Neural cell (in vitro differentiated cells): ENCODE results near the gene DBH. TPM values are rescaled to one million over a fixed set of nuclear protein-coding genes. Genes with fewer than 3 reads are reported as not detected.

Experiments
- H2AFZ ChIP-seq: fragments of 200-600, 300-800 bp; sonication (generic), shearing (Covaris generic); 2 replicates; pipeline ENCODE4 v1.6.0; 2014; ENCODE audit warnings: low read depth, mild to moderate bottlenecking, antibody characterized with exemption, low read length, moderate library complexity
- H3F3A ChIP-seq: fragments of 200-600 bp; shearing (Covaris generic); 2 replicates; pipeline ENCODE4 v1.6.1; 2016; ENCODE audit warnings: mild to moderate bottlenecking, moderate library complexity, mixed read lengths, antibody characterized with exemption, low read length; ENCODE audit not compliant: insufficient read depth, poor library complexity, severe bottlenecking
- H3K27ac ChIP-seq: fragments of 200-600, 300-800 bp; sonication (generic), shearing (Covaris generic); 2 replicates; pipeline ENCODE4 v1.5.1; 2014; ENCODE audit warnings: mild to moderate bottlenecking, low read length, moderate library complexity
- H3K27me3 ChIP-seq: fragments of 300-800, 200-600 bp; sonication (generic), shearing (Covaris generic); 2 replicates; pipeline ENCODE4 v1.6.0; 2014; ENCODE audit warnings: mild to moderate bottlenecking, low read depth, low read length, moderate library complexity; ENCODE audit not compliant: insufficient read depth
- H3K36me3 ChIP-seq: fragments of 300-800, 200-600 bp; sonication (generic), shearing (Covaris generic); 2 replicates; pipeline ENCODE4 v1.5.1; 2014; ENCODE audit warnings: mild to moderate bottlenecking, antibody characterized with exemption, low read length, moderate library complexity; ENCODE audit not compliant: insufficient read depth
- H3K4me2 ChIP-seq: fragments of 300-800, 200-600 bp; sonication (generic), shearing (Covaris generic); 2 replicates; pipeline ENCODE4 v1.6.0; 2014; ENCODE audit warnings: mild to moderate bottlenecking, low read length
- H3K4me3 ChIP-seq: fragments of 300-800, 200-600 bp; sonication (generic), shearing (Covaris generic); 2 replicates; pipeline ENCODE4 v1.5.1; 2014; ENCODE audit warnings: mild to moderate bottlenecking, low read length, moderate library complexity
- H3K79me2 ChIP-seq: fragments of 200-600 bp; shearing (Covaris generic); replicated peaks from 2 replicates; pipeline ENCODE4 v1.6.0; 2014; ENCODE audit warnings: mild to moderate bottlenecking, low read length, moderate library complexity; ENCODE audit not compliant: insufficient read depth
- H3K9ac ChIP-seq: fragments of 300-800, 200-600 bp; sonication (generic), shearing (Covaris generic); 2 replicates; pipeline ENCODE4 v1.6.1; 2016; ENCODE audit warnings: mild to moderate bottlenecking, low read length, mixed read lengths
- H3K9me2 ChIP-seq: fragments of 200-600 bp; shearing (Covaris generic); 2 replicates; pipeline ENCODE4 v1.6.1; 2016; ENCODE audit warnings: mild to moderate bottlenecking, low read length, mixed read lengths; ENCODE audit not compliant: insufficient read depth
- H3K9me3 ChIP-seq: fragments of 200-600, 300-800 bp; sonication (generic), shearing (Covaris generic); 2 replicates; pipeline ENCODE4 v1.6.1; 2016; ENCODE audit warnings: mild to moderate bottlenecking, mixed run types, low read length, moderate library complexity, mixed read lengths
- H4K20me1 ChIP-seq: fragments of 200-600 bp; shearing (Covaris generic); 2 replicates; pipeline ENCODE4 v1.6.1; 2016; ENCODE audit warnings: mild to moderate bottlenecking, mixed run types; ENCODE audit not compliant: insufficient read depth
- CTCF ChIP-seq: fragments of 450-650 bp; IDR thresholded peaks from 2 replicates; pipeline ENCODE4 v1.5.1; 2014; ENCODE audit warnings: antibody characterized with exemption, mild to moderate bottlenecking, moderate library complexity; ENCODE audit not compliant: poor library complexity, severe bottlenecking
- EP300 ChIP-seq: fragments of 450-650 bp; conservative IDR thresholded peaks from 2 replicates; pipeline ENCODE4 v1.6.1; 2014; ENCODE audit warnings: antibody characterized with exemption, mild to moderate bottlenecking, moderate library complexity; ENCODE audit not compliant: poor library complexity, severe bottlenecking
- EZH2 ChIP-seq: fragments of 200-600, 300-800 bp; shearing (Covaris generic), sonication (generic); IDR thresholded peaks from 2 replicates; pipeline ENCODE4 v1.6.1; 2014; ENCODE audit warnings: antibody characterized with exemption, low read length, borderline replicate concordance, mild to moderate bottlenecking; ENCODE audit not compliant: insufficient read depth, poor library complexity, severe bottlenecking
- MXI1 ChIP-seq: fragments of 450-650 bp; conservative IDR thresholded peaks from 2 replicates; pipeline ENCODE4 v1.6.1; 2014; ENCODE audit warnings: antibody characterized with exemption, mild to moderate bottlenecking; ENCODE audit not compliant: poor library complexity, severe bottlenecking
- POLR2AphosphoS5 ChIP-seq: IDR thresholded peaks from 2 replicates; pipeline ENCODE4 v1.6.1; 2012
- RAD21 ChIP-seq: fragments of 450-650 bp; conservative IDR thresholded peaks from 2 replicates; pipeline ENCODE4 v1.6.1; 2014; ENCODE audit warnings: antibody characterized with exemption, mild to moderate bottlenecking, moderate library complexity
- REST ChIP-seq: IDR thresholded peaks from 2 replicates; pipeline ENCODE4 v1.6.1; 2012; ENCODE audit warnings: borderline replicate concordance
- SMC3 ChIP-seq: fragments of 450-650 bp; conservative IDR thresholded peaks from 2 replicates; pipeline ENCODE4 v1.6.1; 2014; ENCODE audit warnings: antibody characterized with exemption, mild to moderate bottlenecking, moderate library complexity; ENCODE audit not compliant: poor library complexity
- TAF1 ChIP-seq: IDR thresholded peaks from 2 replicates; pipeline ENCODE4 v1.6.1; 2012; ENCODE audit warnings: low read depth
- polyA plus RNA-seq: library from polyadenylated mRNA; depleted of rRNA; stranded (reverse); fragments of >200 nt; gene quantifications from 2 replicates; pipeline ENCODE4 v1.2.3, GENCODE V29; 2014

Gene DBH
- polyA plus RNA-seq, 1 donor from 2014 or later: not detected

DNA sequence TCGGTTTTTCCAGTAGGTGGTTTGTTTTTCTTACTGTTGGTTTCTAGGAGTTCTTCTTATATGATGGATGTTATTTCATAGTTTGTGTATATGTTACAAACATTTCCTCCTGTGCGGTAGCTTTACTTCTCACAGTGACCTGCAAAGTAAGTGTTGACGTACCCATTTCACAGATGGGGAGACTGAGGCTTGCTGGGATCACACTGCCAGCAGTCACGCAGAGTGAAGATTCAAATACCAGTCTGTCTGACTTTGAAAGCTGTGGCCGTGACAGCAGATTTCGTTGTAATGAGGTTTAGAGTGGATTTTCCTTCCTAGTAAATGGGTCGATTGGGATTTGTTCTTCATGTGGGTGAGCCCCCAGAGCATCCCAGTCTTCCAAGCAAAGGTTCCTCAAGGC lies 13.0 kb downstream of the DBH start:
- Histone ChIP-seq H3K9ac (no peak overlapping the region), H4K20me1 (no peaks in the 10 kb centered on the region), H2AFZ (no peak overlapping the region), H3K27ac (no peak overlapping the region), H3K27me3 (no peaks in the 10 kb centered on the region), H3K36me3 (no peaks in the 10 kb centered on the region), H3K4me3 (no peak overlapping the region), H3K4me2 (no peak overlapping the region), H3F3A (no peaks in the 10 kb centered on the region), H3K9me3 (no peaks in the 10 kb centered on the region), H3K79me2 (no peaks in the 10 kb centered on the region), H3K9me2 (no peaks in the 10 kb centered on the region)
- TF ChIP-seq EP300 (no peak), REST (no peak), CTCF (no peak), SMC3 (no peak), EZH2 (no peak), POLR2AphosphoS5 (no peak), MXI1 (no peak), RAD21 (no peak), TAF1 (no peak)

DNA sequence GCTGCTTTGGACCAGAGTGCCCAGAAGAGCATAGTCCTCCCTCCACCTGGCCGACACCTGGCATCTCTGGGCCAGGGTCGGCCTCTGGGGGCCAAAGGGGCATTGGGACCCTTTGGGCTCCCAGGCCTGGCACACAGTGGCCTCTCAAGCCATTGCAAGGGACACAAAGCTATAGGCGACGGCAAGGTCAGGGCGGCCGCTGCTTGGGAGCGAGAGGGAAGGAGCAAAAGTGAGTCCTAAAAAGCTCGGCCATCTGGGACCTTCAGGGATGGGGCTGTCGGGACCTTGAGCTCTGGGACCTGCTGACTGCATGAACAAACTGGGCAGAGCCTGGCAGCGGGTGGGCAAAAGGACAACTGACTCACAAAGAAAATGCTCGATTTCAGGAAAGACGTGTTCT lies 13.9 kb downstream of the DBH start:
- Histone ChIP-seq H3K4me3 (no peak overlapping the region), H3K36me3 (no peaks in the 10 kb centered on the region), H3K27ac (no peak overlapping the region), H3K27me3 (no peaks in the 10 kb centered on the region), H4K20me1 (no peaks in the 10 kb centered on the region), H2AFZ (no peak overlapping the region), H3K79me2 (no peaks in the 10 kb centered on the region), H3K9ac (no peak overlapping the region), H3K9me2 (no peaks in the 10 kb centered on the region), H3K4me2 (no peak overlapping the region), H3K9me3 (no peaks in the 10 kb centered on the region), H3F3A (no peaks in the 10 kb centered on the region)
- no peak for TF ChIP-seq SMC3
- no peak for TF ChIP-seq EZH2
- TF ChIP-seq CTCF: no peak
- no peak for TF ChIP-seq EP300
- TF ChIP-seq REST: no peak
- no peak for TF ChIP-seq MXI1
- no peak for TF ChIP-seq RAD21
- no peak for TF ChIP-seq POLR2AphosphoS5
- no peak for TF ChIP-seq TAF1
